ENCODE results near the gene SLC16A12.

SLC16A12 gene

GRCh38 chr10:89505640-89506275, 29.6 kb downstream of the SLC16A12 start:
- no peak for DNase-seq

GRCh38 chr10:89504691-89505090, 30.7 kb downstream of the SLC16A12 start:
- no peak for DNase-seq

- DNase-seq, result no peak
Measured at GRCh38 chr10:89503652-89504370, 31.6 kb downstream of the SLC16A12 start.

GRCh38 chr10:89503151-89503550, 32.2 kb downstream of the SLC16A12 start:
- no peak for DNase-seq

GRCh38 chr10:89502549-89502948, 32.8 kb downstream of the SLC16A12 start:
- DNase-seq, result no peak

- no peak for DNase-seq
Measured at GRCh38 chr10:89494575-89494974, 40.8 kb downstream of the SLC16A12 start.

GRCh38 chr10:89494068-89494467, 41.3 kb downstream of the SLC16A12 start:
- no peak for DNase-seq

GRCh38 chr10:89491932-89492331, 43.5 kb downstream of the SLC16A12 start:
- DNase-seq, result no peak

GRCh38 chr10:89490596-89491335, 44.6 kb downstream of the SLC16A12 start:
- no peak for DNase-seq

- no peak for DNase-seq
Measured at GRCh38 chr10:89482256-89482655, 53.1 kb downstream of the SLC16A12 start.

- no peak for DNase-seq
Measured at GRCh38 chr10:89481662-89482061, 53.7 kb downstream of the SLC16A12 start.

GRCh38 chr10:89479771-89480446, 55.5 kb downstream of the SLC16A12 start:
- DNase-seq, result no peak

GRCh38 chr10:89478739-89479654, 56.4 kb downstream of the SLC16A12 start:
- DNase-seq, result no peak

- DNase-seq, result no peak
Measured at GRCh38 chr10:89478085-89478738, 57.2 kb downstream of the SLC16A12 start.

GRCh38 chr10:89476150-89476549, 59.2 kb downstream of the SLC16A12 start:
- no peak for DNase-seq

- DNase-seq, result no peak
Measured at GRCh38 chr10:89475591-89475998, 59.8 kb downstream of the SLC16A12 start.

GRCh38 chr10:89475125-89475524, 60.3 kb downstream of the SLC16A12 start:
- no peak for DNase-seq

- no peak for DNase-seq
Measured at GRCh38 chr10:89474452-89474851, 60.9 kb downstream of the SLC16A12 start.

- DNase-seq, result no peak
Measured at GRCh38 chr10:89471110-89471809, 64.1 kb downstream of the SLC16A12 start.

GRCh38 chr10:89470628-89471027, 64.8 kb downstream of the SLC16A12 start:
- no peak for DNase-seq

GRCh38 chr10:89469517-89469916, 65.9 kb downstream of the SLC16A12 start:
- DNase-seq, result no peak

All from stimulated activated CD4-positive, alpha-beta T cell treated with anti-CD3 and anti-CD28 coated beads, Interleukin-12 subunit alpha, Interleukin-12 subunit beta, amount 100 ng/mL, for 4 hours (primary cell).